Right atrium auricular region (tissue), 2 donors: ENCODE data around the gene SMYD5. TPM values are rescaled to one million over a fixed set of nuclear protein-coding genes. Genes with fewer than 3 reads are reported as not detected.
"Not testable (repeated sequence)": the region's sequence is repeated elsewhere in the genome, so short reads cannot be mapped to it uniquely, and the experiment has no call there.

ENCODE experiments used
- DNase-seq: peaks from one replicate; pipeline ENCODE4 v3.0.0-alpha.2; 2019; ENCODE audit warnings: low spot score
- H3K27ac ChIP-seq, 2 donors: fragments of 200-600 bp; sonication (generic); 1 replicate in 1 of 2; 2 replicates in 1 of 2; pipeline ENCODE4 v1.5.1; 2016 to 2019
- H3K27me3 ChIP-seq, 2 donors: fragments of 200-600 bp; sonication (generic); one replicate each; pipeline versions ENCODE4 v1.5.1 to v1.6.0; 2017 to 2019
- H3K36me3 ChIP-seq: fragments of 200-600 bp; sonication (generic); one replicate; pipeline ENCODE4 v1.5.1; 2016
- H3K4me1 ChIP-seq, 2 donors: fragments of 200-600 bp; sonication (generic); one replicate each; pipeline versions ENCODE4 v1.5.1 to v1.6.0; 2017 to 2019
- H3K4me3 ChIP-seq, 2 donors: fragments of 200-600 bp; sonication (generic); 1 replicate in 1 of 2; 2 replicates in 1 of 2; pipeline ENCODE4 v1.5.1; 2017 to 2019; ENCODE audit warnings: mild to moderate bottlenecking in 1 of 2, moderate library complexity in 1 of 2
- H3K9me3 ChIP-seq, 2 donors: fragments of 200-600 bp; sonication (generic); one replicate each; pipeline ENCODE4 v1.5.1; 2019
- CTCF ChIP-seq, 2 donors: fragments of 200-600 bp; sonication (generic); IDR thresholded peaks; one replicate each; pipeline ENCODE4 v1.5.1; 2019; ENCODE audit warnings: antibody characterized with exemption in 2 of 2
- total RNA-seq, 2 donors: library from RNA; depleted of rRNA; stranded (reverse); fragments of >200 nt; gene quantifications; one replicate each; pipeline ENCODE4 v1.1.0, GENCODE V29; 2016

Gene SMYD5
- total RNA-seq, 2 donors from 2014 or later = 11.4 to 12.5 TPM

GRCh38 chr2:73185965-73186364 lies 28.1 kb upstream of the SMYD5 start:
- no peak overlapping the region for H3K4me3 ChIP-seq
- H3K9me3 ChIP-seq = no peaks in the 10 kb centered on the region
- no peaks in the 10 kb centered on the region for H3K36me3 ChIP-seq
- no peak overlapping the region for H3K27ac ChIP-seq
- DNase-seq = no peak
- no peak for TF ChIP-seq CTCF (IDR thresholded peaks at IDR 0.05)
- H3K27me3 ChIP-seq = no peaks in the 10 kb centered on the region
- no peaks in the 10 kb centered on the region for H3K4me1 ChIP-seq

- no peaks in the 10 kb centered on the region for H3K9me3 ChIP-seq
- H3K27ac ChIP-seq = no peak overlapping the region
- no peaks in the 10 kb centered on the region for H3K36me3 ChIP-seq
- no peaks in the 10 kb centered on the region for H3K4me1 ChIP-seq
- no peak for DNase-seq
- no peaks in the 10 kb centered on the region for H3K27me3 ChIP-seq
- no peak overlapping the region for H3K4me3 ChIP-seq
- no peak for TF ChIP-seq CTCF (IDR thresholded peaks at IDR 0.05)
Observed at GRCh38 chr2:73187549-73187948, 26.5 kb upstream of the SMYD5 start.

GRCh38 chr2:73197579-73197978 lies 16.5 kb upstream of the SMYD5 start:
- Histone ChIP-seq H3K27me3 (peaks cover 4 to 15% of the 10 kb centered on the region in 2 donors), H3K27ac (no peak overlapping the region), H3K4me3 (no peak overlapping the region), H3K4me1 (peaks cover 0 to 8% of the 10 kb centered on the region in 2 donors), H3K9me3 (no peaks in the 10 kb centered on the region), H3K36me3 (no peaks in the 10 kb centered on the region)
- TF ChIP-seq CTCF (IDR thresholded peaks at IDR 0.05) = no peak
- no peak for DNase-seq

- H3K27me3 ChIP-seq = peaks cover 11 to 31% of the 10 kb centered on the region in 2 donors
- not testable (repeated sequence) for H3K36me3 ChIP-seq, H3K27ac ChIP-seq, H3K4me3 ChIP-seq, H3K9me3 ChIP-seq, DNase-seq
- peaks cover 0 to 16% of the 10 kb centered on the region in 2 donors for H3K4me1 ChIP-seq
Observed at GRCh38 chr2:73200281-73200680, 13.8 kb upstream of the SMYD5 start.

GRCh38 chr2:73202156-73203054 lies 11.6 kb upstream of the SMYD5 start, which contains the start of gene NOTO:
NOTO (plus strand) TSS chr2:73202574; CDS start chr2:73202667, 93 bp downstream.
- H3K4me3 ChIP-seq = peak within 1 kb of the TSS in 1 of 2 donors; percentile 39
- DNase-seq = no peak
- TF ChIP-seq CTCF (IDR thresholded peaks at IDR 0.05) = no peak
- H3K9me3 ChIP-seq = no peaks in the 10 kb centered on the region
- H3K36me3 ChIP-seq = no peaks in the 10 kb centered on the region
- H3K27me3 ChIP-seq = peaks cover 11 to 31% of the 10 kb centered on the region in 2 donors
- peaks cover 0 to 16% of the 10 kb centered on the region in 2 donors for H3K4me1 ChIP-seq
- no peak within 1 kb of the TSS for H3K27ac ChIP-seq

- H3K4me1 ChIP-seq = peaks cover 0 to 16% of the 10 kb centered on the region in 2 donors
- H3K4me3 ChIP-seq = peak overlapping the region in 1 of 2 donors; percentile 39
- no peaks in the 10 kb centered on the region for H3K9me3 ChIP-seq
- peaks cover 11 to 31% of the 10 kb centered on the region in 2 donors for H3K27me3 ChIP-seq
- no peaks in the 10 kb centered on the region for H3K36me3 ChIP-seq
- no peak for TF ChIP-seq CTCF (IDR thresholded peaks at IDR 0.05)
- no peak for DNase-seq
- no peak overlapping the region for H3K27ac ChIP-seq
Observed at GRCh38 chr2:73203055-73203681, 10.9 kb upstream of the SMYD5 start.
